Measurements from ENCODE around the gene TEX19. TPM values are rescaled to one million over a fixed set of nuclear protein-coding genes. Genes with fewer than 3 reads are reported as not detected.

Gene TEX19
- polyA plus RNA-seq (2013, experiment 1 of 2): 0.26 TPM
- polyA plus RNA-seq (2013, experiment 2 of 2): 0.40 TPM

GRCh38 chr17:82358465-82359350 lies at the start of gene TEX19:
Gene TEX19 (plus strand): TSS chr17:82359247. CDS start chr17:82362151, 2,904 bp downstream.
- no peaks in the 10 kb centered on the region for H3K36me3 ChIP-seq (ENCODE audit: control insufficient read depth, insufficient read depth, low read length)
- H3K27ac ChIP-seq (ENCODE audit: low read depth, low read length, severe bottlenecking): no peak within 1 kb of the TSS
- H3K4me3 ChIP-seq (ENCODE audit: extremely low read depth, insufficient read depth, low read length, poor library complexity, severe bottlenecking): no peak within 1 kb of the TSS
- H3K9me3 ChIP-seq (ENCODE audit: control insufficient read depth, low read length): no peaks in the 10 kb centered on the region
- 86% methylated on average over 18 to 19 of the region's 21 CpGs for WGBS, 2 experiments (ENCODE audit: insufficient coverage in 2 of 2)
- no peaks in the 10 kb centered on the region for H3K4me1 ChIP-seq (ENCODE audit: control insufficient read depth, insufficient read depth, low read length, poor library complexity, severe bottlenecking)

GRCh38 chr17:82309656-82310570 lies 49.1 kb upstream of the TEX19 start:
- 90 to 94% methylated on average over 22 to 25 of the region's 27 CpGs for WGBS, 2 experiments (ENCODE audit: insufficient coverage in 2 of 2)
- H3K36me3 ChIP-seq (ENCODE audit: control insufficient read depth, insufficient read depth, low read length): no peaks in the 10 kb centered on the region
- no peaks in the 10 kb centered on the region for H3K4me1 ChIP-seq (ENCODE audit: control insufficient read depth, insufficient read depth, low read length, poor library complexity, severe bottlenecking)
- H3K4me3 ChIP-seq (ENCODE audit: extremely low read depth, insufficient read depth, low read length, poor library complexity, severe bottlenecking): no peak overlapping the region
- H3K9me3 ChIP-seq (ENCODE audit: control insufficient read depth, low read length): no peaks in the 10 kb centered on the region
- H3K27ac ChIP-seq (ENCODE audit: low read depth, low read length, severe bottlenecking): no peak overlapping the region

GRCh38 chr17:82310877-82311276 lies 48.2 kb upstream of the TEX19 start:
- no peaks in the 10 kb centered on the region for H3K9me3 ChIP-seq (ENCODE audit: control insufficient read depth, low read length)
- H3K4me3 ChIP-seq (ENCODE audit: extremely low read depth, insufficient read depth, low read length, poor library complexity, severe bottlenecking): no peak overlapping the region
- WGBS, 2 experiments (ENCODE audit: insufficient coverage in 2 of 2): 89 to 91% methylated on average over 20 to 21 of the region's 21 CpGs
- H3K27ac ChIP-seq (ENCODE audit: low read depth, low read length, severe bottlenecking): no peak overlapping the region
- H3K36me3 ChIP-seq (ENCODE audit: control insufficient read depth, insufficient read depth, low read length): no peaks in the 10 kb centered on the region
- no peaks in the 10 kb centered on the region for H3K4me1 ChIP-seq (ENCODE audit: control insufficient read depth, insufficient read depth, low read length, poor library complexity, severe bottlenecking)

- Histone ChIP-seq H3K4me1 (ENCODE audit: control insufficient read depth, insufficient read depth, low read length, poor library complexity, severe bottlenecking) (no peaks in the 10 kb centered on the region), H3K4me3 (ENCODE audit: extremely low read depth, insufficient read depth, low read length, poor library complexity, severe bottlenecking) (no peak overlapping the region), H3K27ac (ENCODE audit: low read depth, low read length, severe bottlenecking) (no peak overlapping the region), H3K9me3 (ENCODE audit: control insufficient read depth, low read length) (no peaks in the 10 kb centered on the region), H3K36me3 (ENCODE audit: control insufficient read depth, insufficient read depth, low read length) (no peaks in the 10 kb centered on the region)
- 94 to 100% methylated on average over 3 to 10 of the region's 13 CpGs for WGBS, 2 experiments (ENCODE audit: insufficient coverage in 2 of 2)
Measured at GRCh38 chr17:82311971-82312370, 47.1 kb upstream of the TEX19 start.

GRCh38 chr17:82313195-82314011 lies 45.6 kb upstream of the TEX19 start:
- H3K9me3 ChIP-seq (ENCODE audit: control insufficient read depth, low read length): no peaks in the 10 kb centered on the region
- H3K4me3 ChIP-seq (ENCODE audit: extremely low read depth, insufficient read depth, low read length, poor library complexity, severe bottlenecking): no peak overlapping the region
- WGBS, 2 experiments (ENCODE audit: insufficient coverage in 2 of 2): 86 to 94% methylated on average over 20 to 21 of the region's 28 CpGs
- peaks cover 3% of the 10 kb centered on the region for H3K4me1 ChIP-seq (ENCODE audit: control insufficient read depth, insufficient read depth, low read length, poor library complexity, severe bottlenecking)
- no peaks in the 10 kb centered on the region for H3K36me3 ChIP-seq (ENCODE audit: control insufficient read depth, insufficient read depth, low read length)
- H3K27ac ChIP-seq (ENCODE audit: low read depth, low read length, severe bottlenecking): no peak overlapping the region

GRCh38 chr17:82314012-82314726 lies 44.9 kb upstream of the TEX19 start:
- WGBS, 2 experiments (ENCODE audit: insufficient coverage in 2 of 2): 88 to 90% methylated on average over 20 to 27 of the region's 27 CpGs
- Histone ChIP-seq H3K27ac (ENCODE audit: low read depth, low read length, severe bottlenecking) (no peak overlapping the region), H3K4me3 (ENCODE audit: extremely low read depth, insufficient read depth, low read length, poor library complexity, severe bottlenecking) (no peak overlapping the region), H3K36me3 (ENCODE audit: control insufficient read depth, insufficient read depth, low read length) (no peaks in the 10 kb centered on the region), H3K9me3 (ENCODE audit: control insufficient read depth, low read length) (no peaks in the 10 kb centered on the region), H3K4me1 (ENCODE audit: control insufficient read depth, insufficient read depth, low read length, poor library complexity, severe bottlenecking) (peaks cover 3% of the 10 kb centered on the region)

GRCh38 chr17:82314727-82315605 lies 44.1 kb upstream of the TEX19 start:
- Histone ChIP-seq H3K36me3 (ENCODE audit: control insufficient read depth, insufficient read depth, low read length) (no peaks in the 10 kb centered on the region), H3K4me1 (ENCODE audit: control insufficient read depth, insufficient read depth, low read length, poor library complexity, severe bottlenecking) (peaks cover 3% of the 10 kb centered on the region)

GRCh38 chr17:82315703-82316358 lies 43.2 kb upstream of the TEX19 start:
- Histone ChIP-seq H3K9me3 (ENCODE audit: control insufficient read depth, low read length) (no peaks in the 10 kb centered on the region), H3K27ac (ENCODE audit: low read depth, low read length, severe bottlenecking) (no peak overlapping the region)
- WGBS, 2 experiments (ENCODE audit: insufficient coverage in 2 of 2): 61 to 68% methylated on average over 27 to 35 of the region's 36 CpGs

More at GRCh38 chr17:82314727-82315605, 44.1 kb upstream of the TEX19 start:
- no peak overlapping the region for H3K27ac ChIP-seq (ENCODE audit: low read depth, low read length, severe bottlenecking)
- 88 to 91% methylated on average over 27 of the region's 32 CpGs for whole genome bisulfite sequencing, 2 experiments (ENCODE audit: insufficient coverage in 2 of 2)
- no peak overlapping the region for H3K4me3 ChIP-seq (ENCODE audit: extremely low read depth, insufficient read depth, low read length, poor library complexity, severe bottlenecking)
- no peaks in the 10 kb centered on the region for H3K9me3 ChIP-seq (ENCODE audit: control insufficient read depth, low read length)

More at GRCh38 chr17:82315703-82316358, 43.2 kb upstream of the TEX19 start:
- Histone ChIP-seq H3K36me3 (ENCODE audit: control insufficient read depth, insufficient read depth, low read length) (no peaks in the 10 kb centered on the region), H3K4me3 (ENCODE audit: extremely low read depth, insufficient read depth, low read length, poor library complexity, severe bottlenecking) (no peak overlapping the region), H3K4me1 (ENCODE audit: control insufficient read depth, insufficient read depth, low read length, poor library complexity, severe bottlenecking) (peaks cover 3% of the 10 kb centered on the region)
